ENCODE measurements around the gene RNF39. TPM values are rescaled to one million over a fixed set of nuclear protein-coding genes. Genes with fewer than 3 reads are reported as not detected.
A peak's percentile ranks its signal among the peaks of the same experiment; 100 is the strongest.

Gene RNF39
- total and polyA plus RNA-seq, 2 of the 13 experiments (the other 11 are each of a cell fraction or from before 2014, with no cell fraction given): 0.13 to 1.8 TPM

DNA sequence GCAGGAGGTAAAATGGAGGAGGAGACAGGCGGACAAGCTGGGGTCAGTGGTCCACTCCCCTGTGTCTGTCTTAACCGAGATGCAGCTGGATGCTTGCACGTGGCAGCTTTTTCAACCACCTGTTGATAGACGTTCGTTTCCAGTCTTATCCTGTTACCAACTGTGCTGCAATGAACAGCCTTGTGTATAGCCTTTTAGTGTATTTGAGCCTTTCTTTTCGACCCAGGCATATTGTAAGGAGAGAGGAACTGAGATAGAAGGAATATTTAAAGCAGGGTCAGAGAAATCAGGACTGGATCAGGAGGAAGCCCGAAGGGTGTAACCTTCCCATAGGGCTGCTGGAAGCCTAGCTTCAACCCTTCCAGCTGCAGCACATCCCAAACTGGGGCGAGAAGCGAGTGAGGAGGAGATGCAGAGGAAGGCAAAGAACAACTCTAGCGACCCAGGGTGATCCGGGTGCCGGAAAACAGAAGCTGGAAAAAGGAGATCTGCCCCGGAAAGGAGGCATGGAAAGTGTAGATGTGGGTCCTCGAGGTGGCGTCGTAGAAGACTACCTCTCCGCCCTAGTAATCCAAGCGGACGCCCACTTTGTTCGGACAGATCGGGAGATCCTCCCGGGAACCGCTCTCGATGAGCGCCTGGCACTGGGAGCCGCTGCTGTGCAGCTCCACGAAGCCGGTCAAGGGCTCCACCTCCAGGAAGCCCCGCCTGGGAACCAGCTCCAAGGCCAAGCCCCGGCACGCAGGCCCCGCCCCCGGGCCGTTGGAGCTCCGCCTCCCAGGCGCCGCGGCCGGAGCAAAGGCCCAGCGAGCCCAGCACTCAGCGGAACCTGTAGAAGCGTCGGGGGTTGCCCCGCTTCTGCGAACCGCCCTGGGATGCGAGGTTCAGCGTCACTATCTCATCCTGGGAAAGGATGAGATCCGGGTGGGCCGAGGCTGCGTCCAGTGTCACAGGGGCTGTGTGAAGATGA lies 26.2 kb upstream of the RNF39 start (continued):
- TF ChIP-seq TARDBP (CRISPR knock-in tag; IDR thresholded peaks at IDR 0.05): peak; percentile 52; the same call in 1 of the 2 replicates
- TF ChIP-seq ZNF546 (CRISPR knock-in tag; conservative IDR thresholded peaks at IDR 0.05): 0 out of 2 replicates have a peak, but pooled peaks have one; percentile 28
- TF ChIP-seq ATM (IDR thresholded peaks at IDR 0.05; ENCODE audit: borderline replicate concordance): no peak
- TF ChIP-seq, protein P1, sequence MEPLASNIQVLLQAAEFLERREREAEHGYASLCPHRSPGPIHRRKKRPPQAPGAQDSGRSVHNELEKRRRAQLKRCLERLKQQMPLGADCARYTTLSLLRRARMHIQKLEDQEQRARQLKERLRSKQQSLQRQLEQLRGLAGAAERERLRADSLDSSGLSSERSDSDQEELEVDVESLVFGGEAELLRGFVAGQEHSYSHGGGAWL (CRISPR knock-in tag; IDR thresholded peaks at IDR 0.05): peak; percentile 74; the same call in 1 of the 2 replicates
- TF ChIP-seq, protein P2, sequence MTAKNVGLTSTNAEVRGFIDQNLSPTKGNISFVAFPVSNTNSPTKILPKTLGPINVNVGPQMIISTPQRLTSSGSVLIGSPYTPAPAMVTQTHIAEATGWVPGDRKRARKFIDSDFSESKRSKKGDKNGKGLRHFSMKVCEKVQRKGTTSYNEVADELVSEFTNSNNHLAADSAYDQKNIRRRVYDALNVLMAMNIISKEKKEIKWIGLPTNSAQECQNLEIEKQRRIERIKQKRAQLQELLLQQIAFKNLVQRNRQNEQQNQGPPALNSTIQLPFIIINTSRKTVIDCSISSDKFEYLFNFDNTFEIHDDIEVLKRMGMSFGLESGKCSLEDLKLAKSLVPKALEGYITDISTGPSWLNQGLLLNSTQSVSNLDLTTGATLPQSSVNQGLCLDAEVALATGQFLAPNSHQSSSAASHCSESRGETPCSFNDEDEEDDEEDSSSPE (CRISPR knock-in tag; IDR thresholded peaks at IDR 0.05): peak; percentile 69
- TF ChIP-seq, protein P3, sequence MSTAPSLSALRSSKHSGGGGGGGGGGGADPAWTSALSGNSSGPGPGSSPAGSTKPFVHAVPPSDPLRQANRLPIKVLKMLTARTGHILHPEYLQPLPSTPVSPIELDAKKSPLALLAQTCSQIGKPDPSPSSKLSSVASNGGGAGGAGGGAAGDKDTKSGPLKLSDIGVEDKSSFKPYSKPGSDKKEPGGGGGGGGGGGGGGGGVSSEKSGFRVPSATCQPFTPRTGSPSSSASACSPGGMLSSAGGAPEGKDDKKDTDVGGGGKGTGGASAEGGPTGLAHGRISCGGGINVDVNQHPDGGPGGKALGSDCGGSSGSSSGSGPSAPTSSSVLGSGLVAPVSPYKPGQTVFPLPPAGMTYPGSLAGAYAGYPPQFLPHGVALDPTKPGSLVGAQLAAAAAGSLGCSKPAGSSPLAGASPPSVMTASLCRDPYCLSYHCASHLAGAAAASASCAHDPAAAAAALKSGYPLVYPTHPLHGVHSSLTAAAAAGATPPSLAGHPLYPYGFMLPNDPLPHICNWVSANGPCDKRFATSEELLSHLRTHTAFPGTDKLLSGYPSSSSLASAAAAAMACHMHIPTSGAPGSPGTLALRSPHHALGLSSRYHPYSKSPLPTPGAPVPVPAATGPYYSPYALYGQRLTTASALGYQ (CRISPR knock-in tag; IDR thresholded peaks at IDR 0.05): peak; percentile 49; the same call in 1 of the 2 replicates
- peak; percentile 53; the same call in 1 of the 2 replicates for TF ChIP-seq RAD21 (CRISPR knock-in tag; IDR thresholded peaks at IDR 0.05)
- TF ChIP-seq CBX2 (IDR thresholded peaks at IDR 0.05; ENCODE audit: low read depth, low read length): no peak
- no peak for TF ChIP-seq CBX2 (CRISPR knock-in tag; IDR thresholded peaks at IDR 0.05; ENCODE audit: low read depth)
- TF ChIP-seq MAFF (IDR thresholded peaks at IDR 0.05; ENCODE audit: low read depth, low read length): no peak
- TF ChIP-seq ZNF224 (CRISPR knock-in tag; IDR thresholded peaks at IDR 0.05): peak; percentile 65; the same call in 1 of the 2 replicates
- TF ChIP-seq, protein P4, sequence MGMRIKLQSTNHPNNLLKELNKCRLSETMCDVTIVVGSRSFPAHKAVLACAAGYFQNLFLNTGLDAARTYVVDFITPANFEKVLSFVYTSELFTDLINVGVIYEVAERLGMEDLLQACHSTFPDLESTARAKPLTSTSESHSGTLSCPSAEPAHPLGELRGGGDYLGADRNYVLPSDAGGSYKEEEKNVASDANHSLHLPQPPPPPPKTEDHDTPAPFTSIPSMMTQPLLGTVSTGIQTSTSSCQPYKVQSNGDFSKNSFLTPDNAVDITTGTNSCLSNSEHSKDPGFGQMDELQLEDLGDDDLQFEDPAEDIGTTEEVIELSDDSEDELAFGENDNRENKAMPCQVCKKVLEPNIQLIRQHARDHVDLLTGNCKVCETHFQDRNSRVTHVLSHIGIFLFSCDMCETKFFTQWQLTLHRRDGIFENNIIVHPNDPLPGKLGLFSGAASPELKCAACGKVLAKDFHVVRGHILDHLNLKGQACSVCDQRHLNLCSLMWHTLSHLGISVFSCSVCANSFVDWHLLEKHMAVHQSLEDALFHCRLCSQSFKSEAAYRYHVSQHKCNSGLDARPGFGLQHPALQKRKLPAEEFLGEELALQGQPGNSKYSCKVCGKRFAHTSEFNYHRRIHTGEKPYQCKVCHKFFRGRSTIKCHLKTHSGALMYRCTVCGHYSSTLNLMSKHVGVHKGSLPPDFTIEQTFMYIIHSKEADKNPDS (CRISPR knock-in tag; IDR thresholded peaks at IDR 0.05): 0 out of 2 replicates have a peak, but pooled peaks have one; percentile 32
- TF ChIP-seq ZNF256 (CRISPR knock-in tag; conservative IDR thresholded peaks at IDR 0.05): 0 out of 2 replicates have a peak, but pooled peaks have one; percentile 89
- TF ChIP-seq, protein P5, sequence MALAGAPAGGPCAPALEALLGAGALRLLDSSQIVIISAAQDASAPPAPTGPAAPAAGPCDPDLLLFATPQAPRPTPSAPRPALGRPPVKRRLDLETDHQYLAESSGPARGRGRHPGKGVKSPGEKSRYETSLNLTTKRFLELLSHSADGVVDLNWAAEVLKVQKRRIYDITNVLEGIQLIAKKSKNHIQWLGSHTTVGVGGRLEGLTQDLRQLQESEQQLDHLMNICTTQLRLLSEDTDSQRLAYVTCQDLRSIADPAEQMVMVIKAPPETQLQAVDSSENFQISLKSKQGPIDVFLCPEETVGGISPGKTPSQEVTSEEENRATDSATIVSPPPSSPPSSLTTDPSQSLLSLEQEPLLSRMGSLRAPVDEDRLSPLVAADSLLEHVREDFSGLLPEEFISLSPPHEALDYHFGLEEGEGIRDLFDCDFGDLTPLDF (CRISPR knock-in tag; IDR thresholded peaks at IDR 0.05): no peak
- TF ChIP-seq ARNT (IDR thresholded peaks at IDR 0.05): no peak
- no peak for TF ChIP-seq ZNF652 (CRISPR knock-in tag; IDR thresholded peaks at IDR 0.05; ENCODE audit: borderline replicate concordance, low read depth)
- TF ChIP-seq GTF2F1 (IDR thresholded peaks at IDR 0.05; ENCODE audit: low read length): no peak
- no peak for TF ChIP-seq TAF15 (IDR thresholded peaks at IDR 0.05; ENCODE audit: low read depth, low read length, poor library complexity, severe bottlenecking)
- TF ChIP-seq, protein P6, sequence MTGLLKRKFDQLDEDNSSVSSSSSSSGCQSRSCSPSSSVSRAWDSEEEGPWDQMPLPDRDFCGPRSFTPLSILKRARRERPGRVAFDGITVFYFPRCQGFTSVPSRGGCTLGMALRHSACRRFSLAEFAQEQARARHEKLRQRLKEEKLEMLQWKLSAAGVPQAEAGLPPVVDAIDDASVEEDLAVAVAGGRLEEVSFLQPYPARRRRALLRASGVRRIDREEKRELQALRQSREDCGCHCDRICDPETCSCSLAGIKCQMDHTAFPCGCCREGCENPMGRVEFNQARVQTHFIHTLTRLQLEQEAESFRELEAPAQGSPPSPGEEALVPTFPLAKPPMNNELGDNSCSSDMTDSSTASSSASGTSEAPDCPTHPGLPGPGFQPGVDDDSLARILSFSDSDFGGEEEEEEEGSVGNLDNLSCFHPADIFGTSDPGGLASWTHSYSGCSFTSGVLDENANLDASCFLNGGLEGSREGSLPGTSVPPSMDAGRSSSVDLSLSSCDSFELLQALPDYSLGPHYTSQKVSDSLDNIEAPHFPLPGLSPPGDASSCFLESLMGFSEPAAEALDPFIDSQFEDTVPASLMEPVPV (CRISPR knock-in tag; IDR thresholded peaks at IDR 0.05): peak; percentile 66; the same call in 1 of the 2 replicates
- TF ChIP-seq NR2C2 (CRISPR knock-in tag; IDR thresholded peaks at IDR 0.05; ENCODE audit: borderline replicate concordance): 0 out of 2 replicates have a peak, but pooled peaks have one; percentile 12

All from HepG2 (cell line).